GM10248 (cell line): ENCODE data around the gene RGL1.

Experiments
- CTCF ChIA-PET: fragments of 300-600 bp; sonication (Branson Sonifier 250); formaldehyde crosslinking; extraction: SDS; loops from one replicate; lab custom pipeline; 2021; ENCODE audit warnings: antibody characterized with exemption; lab: Yijun Ruan, JAX
- POLR2A ChIA-PET: fragments of 350-650 bp; sonication (Branson Sonifier 250); formaldehyde crosslinking; extraction: SDS; loops from one replicate; lab custom pipeline; 2020; ENCODE audit warnings: antibody characterized with exemption; lab: Yijun Ruan, JAX
- DNase-seq: peaks from one replicate; pipeline ENCODE4 v3.0.0; 2012; ENCODE audit errors: extremely low spot score
- TF ChIP-seq, protein P1 (sequence below): IDR thresholded peaks from 2 replicates; pipeline ENCODE4 v1.5.1; 2012; ENCODE audit warnings: mild to moderate bottlenecking, low read depth; ENCODE audit errors: extremely low read depth, missing control alignments, control extremely low read depth

The RGL1 gene

DNA sequence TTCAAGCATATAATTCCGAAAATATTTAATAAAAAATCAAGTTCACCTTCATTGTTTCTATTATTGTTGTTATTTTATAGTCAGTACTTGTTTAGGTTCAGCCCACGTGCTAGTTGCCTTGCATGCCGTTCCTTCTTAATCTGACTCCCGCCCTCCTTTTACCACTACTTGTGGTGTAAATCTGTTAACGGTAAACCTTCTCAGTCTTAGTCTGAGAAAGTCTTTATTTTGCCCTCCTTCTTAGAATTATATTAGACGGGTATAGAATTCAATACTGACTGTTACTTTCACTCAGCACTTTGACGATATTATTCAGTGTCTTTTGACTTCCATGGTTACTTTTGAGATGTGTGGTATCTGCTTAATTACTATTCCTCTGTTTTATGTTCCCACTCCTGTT lies 104.8 kb downstream of the RGL1 start:
- POLR2A ChIA-PET = no interaction called here
- TF ChIP-seq, protein P1, sequence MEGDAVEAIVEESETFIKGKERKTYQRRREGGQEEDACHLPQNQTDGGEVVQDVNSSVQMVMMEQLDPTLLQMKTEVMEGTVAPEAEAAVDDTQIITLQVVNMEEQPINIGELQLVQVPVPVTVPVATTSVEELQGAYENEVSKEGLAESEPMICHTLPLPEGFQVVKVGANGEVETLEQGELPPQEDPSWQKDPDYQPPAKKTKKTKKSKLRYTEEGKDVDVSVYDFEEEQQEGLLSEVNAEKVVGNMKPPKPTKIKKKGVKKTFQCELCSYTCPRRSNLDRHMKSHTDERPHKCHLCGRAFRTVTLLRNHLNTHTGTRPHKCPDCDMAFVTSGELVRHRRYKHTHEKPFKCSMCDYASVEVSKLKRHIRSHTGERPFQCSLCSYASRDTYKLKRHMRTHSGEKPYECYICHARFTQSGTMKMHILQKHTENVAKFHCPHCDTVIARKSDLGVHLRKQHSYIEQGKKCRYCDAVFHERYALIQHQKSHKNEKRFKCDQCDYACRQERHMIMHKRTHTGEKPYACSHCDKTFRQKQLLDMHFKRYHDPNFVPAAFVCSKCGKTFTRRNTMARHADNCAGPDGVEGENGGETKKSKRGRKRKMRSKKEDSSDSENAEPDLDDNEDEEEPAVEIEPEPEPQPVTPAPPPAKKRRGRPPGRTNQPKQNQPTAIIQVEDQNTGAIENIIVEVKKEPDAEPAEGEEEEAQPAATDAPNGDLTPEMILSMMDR = no peak
- CTCF ChIA-PET = interaction anchor here (0.9 kb wide), 1 partner anchor 254 kb away, joined by 5 read pairs; no protein-coding TSS in a partner anchor
- no peak for DNase-seq

DNA sequence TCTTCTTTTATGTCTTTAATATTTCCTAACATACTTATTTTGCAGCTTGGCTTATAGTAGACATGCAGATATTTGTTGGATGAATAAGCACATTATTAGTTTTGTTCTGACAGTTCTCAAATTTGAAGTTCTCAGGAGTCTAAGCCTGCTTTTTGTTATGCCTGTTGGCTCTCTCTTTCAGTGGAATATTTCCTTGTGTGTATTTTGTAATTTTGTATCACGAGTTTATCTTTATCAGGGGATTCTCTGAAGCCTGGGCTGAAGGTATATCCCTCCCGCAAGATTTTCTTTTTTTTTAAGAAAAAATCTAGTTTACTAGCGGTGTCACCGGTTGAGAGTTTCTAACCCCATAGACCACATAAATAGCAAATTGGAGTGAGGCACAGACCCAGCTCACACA lies 105.9 kb downstream of the RGL1 start:
- ChIA-PET POLR2A (interaction anchor here (1.2 to 1.3 kb wide), 2 partner anchors 9 to 13 kb away, joined by 3 to 4 read pairs; no protein-coding TSS in a partner anchor), CTCF (interaction anchor here (1.0 to 8.1 kb wide), 6 partner anchors 8 to 257 kb away, joined by 3 to 232 read pairs (median 6); partner anchors contain the start of gene APOBEC4)
- TF ChIP-seq, protein P1 = no peak
- no peak for DNase-seq

DNA sequence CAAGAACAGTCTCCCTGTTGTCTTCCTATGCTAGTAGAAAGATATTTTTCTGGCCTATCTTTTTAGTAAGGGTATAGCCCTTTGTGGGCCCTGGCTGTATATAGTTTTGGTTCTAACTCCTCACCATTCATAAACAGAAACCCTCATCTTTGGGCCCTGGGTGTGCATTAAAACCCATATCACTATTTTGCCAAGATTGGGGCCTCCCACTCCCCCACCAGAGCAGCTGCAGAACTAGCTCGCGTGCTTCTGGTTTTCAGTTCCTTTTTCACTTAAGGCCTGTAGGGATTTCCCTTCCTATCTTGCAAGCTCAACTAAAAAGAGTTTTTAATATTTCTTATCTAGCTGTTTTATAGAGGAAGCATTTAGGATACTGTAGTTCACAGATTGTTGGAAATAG lies 106.4 kb downstream of the RGL1 start:
- CTCF ChIA-PET = interaction anchor here (1.0 to 8.1 kb wide), 6 partner anchors 9 to 257 kb away, joined by 3 to 232 read pairs (median 6); partner anchors contain the start of gene APOBEC4
- peak; percentile 70 for DNase-seq
- TF ChIP-seq, protein P1 = no peak
- POLR2A ChIA-PET = interaction anchor here (1.2 to 1.3 kb wide), 2 partner anchors 9 to 14 kb away, joined by 3 to 4 read pairs; no protein-coding TSS in a partner anchor

DNA sequence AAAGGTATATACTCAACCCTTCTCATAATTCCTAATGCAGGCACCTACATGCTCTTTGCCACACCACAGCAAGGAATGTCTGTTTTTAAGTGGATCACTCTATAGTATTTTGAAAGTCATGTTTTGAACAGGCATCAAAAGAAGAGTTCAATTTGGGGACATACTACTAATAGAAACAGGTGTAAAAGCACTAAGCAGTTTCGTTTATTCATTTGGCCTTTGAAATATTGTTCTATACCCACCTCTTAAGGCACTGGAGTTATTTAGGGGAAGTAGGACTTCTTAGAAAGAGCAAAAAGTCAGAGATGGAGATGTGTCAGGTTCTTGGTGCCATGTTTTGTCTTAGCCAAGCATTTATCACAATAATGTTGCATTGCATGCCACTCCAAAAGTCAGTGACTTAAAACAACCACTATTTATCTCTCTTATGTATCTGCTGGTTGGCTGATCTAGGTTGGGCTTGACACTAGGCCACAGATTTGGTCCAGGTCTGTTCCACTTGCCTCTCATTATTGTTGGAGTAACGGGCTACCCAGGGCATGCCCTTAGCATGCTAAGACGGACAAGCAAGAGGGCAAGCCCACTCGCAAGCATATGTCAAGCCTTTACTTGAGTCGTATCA lies 107.5 kb downstream of the RGL1 start:
- peak; percentile 61 for DNase-seq
- TF ChIP-seq, protein P1 = no peak
- CTCF ChIA-PET = interaction anchor here (1.2 to 8.1 kb wide), 4 partner anchors 19 to 303 kb away, joined by 3 to 232 read pairs (median 6); partner anchors contain the start of gene APOBEC4
- POLR2A ChIA-PET = no interaction called here

DNA sequence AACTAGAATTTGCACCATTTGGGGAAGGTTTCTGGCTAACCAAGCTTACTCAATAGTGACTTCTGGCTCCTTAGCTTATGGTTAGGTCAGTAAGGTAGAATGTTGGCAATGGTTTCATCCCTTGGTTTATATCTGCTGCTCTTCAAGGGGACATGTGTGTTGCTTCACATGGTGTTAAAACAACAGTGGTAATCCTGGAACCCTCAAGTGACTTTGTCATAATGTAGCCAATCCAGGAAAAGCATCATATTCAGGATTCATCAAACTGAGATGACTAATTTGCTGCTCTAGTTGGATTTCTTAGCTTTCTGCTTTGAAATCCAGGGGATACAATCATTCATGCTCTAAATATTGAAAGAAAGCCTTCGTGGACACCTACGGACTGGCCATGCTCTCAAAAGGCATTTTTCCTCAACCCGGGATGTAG lies 108.7 kb downstream of the RGL1 start:
- TF ChIP-seq, protein P1 = no peak
- no peak for DNase-seq
- CTCF ChIA-PET = interaction anchor here (0.8 to 8.1 kb wide), 9 partner anchors 9 to 304 kb away, joined by 3 to 232 read pairs (median 31); partner anchors contain the start of genes APOBEC4 and ARPC5
- POLR2A ChIA-PET = no interaction called here

DNA sequence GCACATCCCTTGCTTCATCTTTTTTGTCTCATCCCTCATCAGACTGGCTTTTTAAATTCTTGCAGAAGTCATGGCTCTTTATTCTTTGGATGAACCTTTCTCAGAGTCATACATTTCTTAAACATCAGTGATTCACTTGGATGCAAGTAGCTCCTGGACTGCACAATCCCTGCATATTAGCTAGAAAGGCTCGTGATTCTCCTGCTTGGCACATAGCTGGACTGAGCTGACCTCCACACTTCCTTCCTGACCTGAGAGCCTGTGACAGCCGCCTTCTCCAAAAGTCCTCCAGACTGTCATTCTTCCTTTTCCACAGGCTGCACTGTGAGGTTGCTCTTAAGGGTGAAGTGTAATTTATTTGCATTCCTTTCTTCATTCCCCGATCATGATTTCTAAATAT lies 109.4 kb downstream of the RGL1 start:
- ChIA-PET POLR2A (no interaction called here), CTCF (interaction anchor here (1.0 to 8.1 kb wide), 12 partner anchors 9 to 305 kb away, joined by 3 to 232 read pairs (median 30); partner anchors contain the start of genes APOBEC4 and ARPC5)
- TF ChIP-seq, protein P1 = no peak
- DNase-seq = no peak
